ENCODE results near the gene FOXK2. TPM values are rescaled to one million over a fixed set of nuclear protein-coding genes. Genes with fewer than 3 reads are reported as not detected.

Gene FOXK2
- total RNA-seq, 2 experiments from 2014 or later: 32.5 to 33.7 TPM

DNA sequence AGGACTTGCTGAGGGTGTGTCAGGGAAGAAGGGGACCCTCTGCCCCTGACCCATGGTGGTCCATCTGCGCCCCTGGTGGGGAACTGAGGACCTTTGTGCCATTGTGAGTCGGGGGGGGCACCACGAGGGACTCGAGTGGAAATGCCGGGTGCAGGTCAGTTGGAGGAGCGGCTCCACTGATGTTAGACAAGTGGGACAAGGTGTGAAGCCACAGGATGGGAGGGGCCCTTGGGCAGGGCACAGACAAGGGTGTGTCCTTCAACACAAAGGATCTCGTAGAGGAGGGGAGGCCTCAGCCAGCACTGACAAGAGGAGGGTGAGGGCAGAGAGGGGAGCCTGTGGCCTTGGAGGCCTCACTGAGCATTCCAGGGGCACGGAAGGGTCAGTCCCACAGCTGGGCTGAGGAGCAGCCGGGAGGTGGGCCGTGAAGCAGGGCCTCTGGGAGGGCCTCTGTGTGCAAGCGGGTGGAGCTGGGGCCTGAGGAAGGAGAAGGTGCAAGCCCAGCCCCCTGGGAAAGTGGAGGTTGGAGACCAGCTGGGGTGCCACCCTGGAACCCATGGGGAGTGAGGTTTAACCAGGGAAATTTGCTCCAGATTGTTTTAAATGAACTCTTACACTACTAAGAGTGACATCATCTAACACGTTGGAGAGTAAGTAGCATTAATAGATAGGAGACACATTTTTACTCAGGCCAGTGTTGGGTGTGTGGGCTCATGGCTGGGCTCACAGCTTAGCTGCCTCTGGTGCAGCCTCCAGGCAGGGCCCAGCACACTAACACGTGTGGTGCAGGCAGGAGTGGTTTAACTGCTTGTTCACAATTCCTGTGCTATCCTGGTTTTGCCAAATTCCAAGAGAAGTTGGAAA, 33.1 kb upstream of the FOXK2 start:
- Histone ChIP-seq H3K27me3 (ENCODE audit: control insufficient read depth in 1 of 2, insufficient read depth in 2 of 2, low read length in 2 of 2) (no peaks in the 10 kb centered on the region), H3K4me1 (ENCODE audit: insufficient read depth, low read length) (peaks cover 18% of the 10 kb centered on the region), H3K9me3 (ENCODE audit: control insufficient read depth in 1 of 2, insufficient read depth in 1 of 2, low read length in 2 of 2) (no peaks in the 10 kb centered on the region), H3K36me3 (ENCODE audit: insufficient read depth, low read length) (peaks cover 66% of the 10 kb centered on the region), H3K4me3 (ENCODE audit: low read length) (no peak overlapping the region), H3K27ac (ENCODE audit: low read depth in 1 of 2, low read length in 2 of 2) (no peak overlapping the region)
- no peaks in the 10 kb centered on the region for H3K9me3 Mint-ChIP-seq
- H3K27me3 Mint-ChIP-seq: no peaks in the 10 kb centered on the region
- H3K4me1 Mint-ChIP-seq (ENCODE audit: low read depth): peaks cover 10% of the 10 kb centered on the region
- peak in 1 of 14 experiments; percentile 45 for DNase-seq
- no peak for TF ChIP-seq CTCF (IDR thresholded peaks at IDR 0.05)
- H3K36me3 Mint-ChIP-seq (ENCODE audit: low read depth): peaks cover 63% of the 10 kb centered on the region
- H3K4me3 Mint-ChIP-seq: peak overlapping the region; percentile 38
- intact Hi-C loops (cut with DNase I, micrococcal nuclease): no loop called here
- no peak for ATAC-seq (ENCODE audit: poor library complexity)
- H3K27ac Mint-ChIP-seq: peak overlapping the region; percentile 20
- ChIA-PET CTCF (no interaction called here), POLR2A (no interaction called here)

- no peak for ATAC-seq (ENCODE audit: poor library complexity)
- Histone ChIP-seq H3K27me3 (ENCODE audit: control insufficient read depth in 1 of 2, insufficient read depth in 2 of 2, low read length in 2 of 2) (no peaks in the 10 kb centered on the region), H3K27ac (ENCODE audit: low read depth in 1 of 2, low read length in 2 of 2) (no peak overlapping the region), H3K4me1 (ENCODE audit: insufficient read depth, low read length) (peaks cover 18% of the 10 kb centered on the region), H3K36me3 (ENCODE audit: insufficient read depth, low read length) (peaks cover 54% of the 10 kb centered on the region), H3K4me3 (ENCODE audit: low read length) (no peak overlapping the region), H3K9me3 (ENCODE audit: control insufficient read depth in 1 of 2, insufficient read depth in 1 of 2, low read length in 2 of 2) (no peaks in the 10 kb centered on the region)
- Mint-ChIP-seq H3K27ac (no peak overlapping the region), H3K36me3 (ENCODE audit: low read depth) (peaks cover 50% of the 10 kb centered on the region), H3K27me3 (no peaks in the 10 kb centered on the region), H3K4me1 (ENCODE audit: low read depth) (peaks cover 10% of the 10 kb centered on the region), H3K4me3 (no peak overlapping the region), H3K9me3 (no peaks in the 10 kb centered on the region)
- TF ChIP-seq CTCF (IDR thresholded peaks at IDR 0.05): no peak
- intact Hi-C loops (cut with DNase I, micrococcal nuclease): no loop called here
- DNase-seq: no peak
- CTCF ChIA-PET: no interaction called here
- POLR2A ChIA-PET: no interaction called here
Measured at GRCh38 chr17:82487910-82488309, 31.6 kb upstream of the FOXK2 start.

- no peak for ATAC-seq (ENCODE audit: poor library complexity)
- H3K4me1 ChIP-seq (ENCODE audit: insufficient read depth, low read length): peaks cover 22% of the 10 kb centered on the region
- H3K4me1 Mint-ChIP-seq (ENCODE audit: low read depth): peaks cover 10% of the 10 kb centered on the region
- peaks cover 42% of the 10 kb centered on the region for H3K36me3 Mint-ChIP-seq (ENCODE audit: low read depth)
- no peaks in the 10 kb centered on the region for H3K27me3 ChIP-seq (ENCODE audit: control insufficient read depth in 1 of 2, insufficient read depth in 2 of 2, low read length in 2 of 2)
- CTCF ChIA-PET: no interaction called here
- no peak for DNase-seq
- H3K27ac ChIP-seq (ENCODE audit: low read depth in 1 of 2, low read length in 2 of 2): no peak overlapping the region
- no peak overlapping the region for H3K4me3 ChIP-seq (ENCODE audit: low read length)
- no peak for TF ChIP-seq CTCF (IDR thresholded peaks at IDR 0.05)
- intact Hi-C loops (cut with DNase I, micrococcal nuclease): no loop called here
- H3K27me3 Mint-ChIP-seq: no peaks in the 10 kb centered on the region
- POLR2A ChIA-PET: no interaction called here
- no peaks in the 10 kb centered on the region for H3K9me3 Mint-ChIP-seq
- peaks cover 42% of the 10 kb centered on the region for H3K36me3 ChIP-seq (ENCODE audit: insufficient read depth, low read length)
- H3K27ac Mint-ChIP-seq: no peak overlapping the region
- H3K4me3 Mint-ChIP-seq: no peak overlapping the region
- H3K9me3 ChIP-seq (ENCODE audit: control insufficient read depth in 1 of 2, insufficient read depth in 1 of 2, low read length in 2 of 2): no peaks in the 10 kb centered on the region
Measured at GRCh38 chr17:82489117-82489516, 30.4 kb upstream of the FOXK2 start.

Data from CD4-positive, alpha-beta T cell (primary cell).